ENCODE measurements around the gene ILDR1.
"Not testable (repeated sequence)": the region's sequence is repeated elsewhere in the genome, so short reads cannot be mapped to it uniquely, and the experiment has no call there.

ILDR1 gene

GRCh38 chr3:121942116-121942786 lies 79.8 kb downstream of the ILDR1 start:
- no peak for DNase-seq (ENCODE audit: low read depth)

DNA sequence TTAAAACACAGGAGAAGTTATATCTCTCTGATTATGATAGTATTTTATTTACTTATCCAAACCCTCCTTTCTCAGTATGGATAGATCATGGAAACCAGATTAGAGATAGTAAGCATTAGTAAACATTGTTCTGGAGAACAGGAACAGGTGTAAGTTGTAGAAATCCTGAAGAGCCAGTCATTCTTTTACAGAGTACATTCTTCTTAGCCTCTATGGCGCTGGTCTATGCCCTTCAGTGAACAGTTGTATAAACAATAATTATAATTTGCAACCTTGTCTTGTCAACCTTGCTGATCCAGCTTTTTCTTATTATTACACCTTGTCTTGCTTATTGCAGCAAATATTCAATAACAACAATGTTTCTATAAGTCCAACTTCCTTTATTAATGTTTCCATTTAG lies 80.5 kb downstream of the ILDR1 start:
- no peak for DNase-seq (ENCODE audit: low read depth)

DNA sequence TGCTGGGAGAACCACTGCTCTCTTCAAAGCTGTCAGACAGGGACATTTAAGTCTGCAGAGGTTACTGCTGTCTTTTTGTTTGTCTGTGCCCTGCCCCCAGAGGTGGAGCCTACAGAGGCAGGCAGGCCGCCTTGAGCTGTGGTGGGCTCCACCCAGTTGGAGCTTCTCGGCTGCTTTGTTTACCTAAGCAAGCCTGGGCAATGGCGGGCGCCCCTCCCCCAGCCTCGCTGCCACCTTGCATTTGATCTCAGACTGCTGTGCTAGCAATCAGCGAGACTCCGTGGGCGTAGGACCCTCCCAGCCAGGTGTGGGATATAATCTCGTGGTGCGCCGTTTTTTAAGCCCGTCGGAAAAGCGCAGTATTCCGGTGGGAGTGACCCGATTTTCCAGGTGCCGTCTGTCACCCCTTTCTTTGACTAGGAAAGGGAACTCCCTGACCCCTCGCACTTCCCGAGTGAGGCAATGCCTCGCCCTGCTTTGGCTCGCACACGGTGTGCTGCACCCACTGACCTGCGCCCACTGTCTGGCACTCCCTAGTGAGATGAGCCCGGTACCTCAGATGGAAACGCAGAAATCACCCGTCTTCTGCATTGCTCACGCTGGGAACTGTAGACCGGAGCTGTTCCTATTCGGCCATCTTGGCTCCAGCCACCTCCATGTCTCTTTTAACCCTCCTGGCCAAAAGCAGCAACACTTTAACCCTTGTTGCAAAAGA lies 83.7 kb downstream of the ILDR1 start:
- DNase-seq (ENCODE audit: low read depth), result not testable (repeated sequence)

Data from fibroblast of the conjunctiva (primary cell).